GM12873 (cell line): ENCODE data around the gene AAGAB.

Experiments used
- TF ChIP-seq, protein P1 (sequence below): IDR thresholded peaks from 2 replicates; pipeline ENCODE4 v1.5.1; 2012; ENCODE audit warnings: low read depth, mild to moderate bottlenecking, moderate library complexity, low read length, control low read depth; ENCODE audit not compliant: insufficient read depth; ENCODE audit errors: missing control alignments

AAGAB gene

DNA sequence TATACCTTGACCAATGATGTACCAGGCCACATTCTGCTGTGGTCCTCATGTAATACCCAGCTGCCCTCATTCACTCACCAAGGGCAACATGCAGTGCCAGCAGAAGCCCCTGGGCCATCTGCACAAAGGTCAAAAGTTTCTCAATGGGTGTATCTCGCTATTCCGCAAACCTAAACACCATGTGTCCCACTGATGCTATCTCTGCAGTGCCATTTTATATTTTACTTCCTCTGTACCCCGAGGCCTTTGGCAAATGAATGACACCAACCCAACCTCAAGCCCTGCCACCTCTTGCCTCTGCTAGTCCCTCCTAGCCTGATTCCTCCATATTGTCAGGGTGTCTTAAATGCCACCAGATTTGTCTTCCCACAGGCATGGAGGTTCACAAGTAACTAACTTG is 59.2 kb downstream of the AAGAB start:
- TF ChIP-seq, protein P1, sequence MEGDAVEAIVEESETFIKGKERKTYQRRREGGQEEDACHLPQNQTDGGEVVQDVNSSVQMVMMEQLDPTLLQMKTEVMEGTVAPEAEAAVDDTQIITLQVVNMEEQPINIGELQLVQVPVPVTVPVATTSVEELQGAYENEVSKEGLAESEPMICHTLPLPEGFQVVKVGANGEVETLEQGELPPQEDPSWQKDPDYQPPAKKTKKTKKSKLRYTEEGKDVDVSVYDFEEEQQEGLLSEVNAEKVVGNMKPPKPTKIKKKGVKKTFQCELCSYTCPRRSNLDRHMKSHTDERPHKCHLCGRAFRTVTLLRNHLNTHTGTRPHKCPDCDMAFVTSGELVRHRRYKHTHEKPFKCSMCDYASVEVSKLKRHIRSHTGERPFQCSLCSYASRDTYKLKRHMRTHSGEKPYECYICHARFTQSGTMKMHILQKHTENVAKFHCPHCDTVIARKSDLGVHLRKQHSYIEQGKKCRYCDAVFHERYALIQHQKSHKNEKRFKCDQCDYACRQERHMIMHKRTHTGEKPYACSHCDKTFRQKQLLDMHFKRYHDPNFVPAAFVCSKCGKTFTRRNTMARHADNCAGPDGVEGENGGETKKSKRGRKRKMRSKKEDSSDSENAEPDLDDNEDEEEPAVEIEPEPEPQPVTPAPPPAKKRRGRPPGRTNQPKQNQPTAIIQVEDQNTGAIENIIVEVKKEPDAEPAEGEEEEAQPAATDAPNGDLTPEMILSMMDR, result no peak

DNA sequence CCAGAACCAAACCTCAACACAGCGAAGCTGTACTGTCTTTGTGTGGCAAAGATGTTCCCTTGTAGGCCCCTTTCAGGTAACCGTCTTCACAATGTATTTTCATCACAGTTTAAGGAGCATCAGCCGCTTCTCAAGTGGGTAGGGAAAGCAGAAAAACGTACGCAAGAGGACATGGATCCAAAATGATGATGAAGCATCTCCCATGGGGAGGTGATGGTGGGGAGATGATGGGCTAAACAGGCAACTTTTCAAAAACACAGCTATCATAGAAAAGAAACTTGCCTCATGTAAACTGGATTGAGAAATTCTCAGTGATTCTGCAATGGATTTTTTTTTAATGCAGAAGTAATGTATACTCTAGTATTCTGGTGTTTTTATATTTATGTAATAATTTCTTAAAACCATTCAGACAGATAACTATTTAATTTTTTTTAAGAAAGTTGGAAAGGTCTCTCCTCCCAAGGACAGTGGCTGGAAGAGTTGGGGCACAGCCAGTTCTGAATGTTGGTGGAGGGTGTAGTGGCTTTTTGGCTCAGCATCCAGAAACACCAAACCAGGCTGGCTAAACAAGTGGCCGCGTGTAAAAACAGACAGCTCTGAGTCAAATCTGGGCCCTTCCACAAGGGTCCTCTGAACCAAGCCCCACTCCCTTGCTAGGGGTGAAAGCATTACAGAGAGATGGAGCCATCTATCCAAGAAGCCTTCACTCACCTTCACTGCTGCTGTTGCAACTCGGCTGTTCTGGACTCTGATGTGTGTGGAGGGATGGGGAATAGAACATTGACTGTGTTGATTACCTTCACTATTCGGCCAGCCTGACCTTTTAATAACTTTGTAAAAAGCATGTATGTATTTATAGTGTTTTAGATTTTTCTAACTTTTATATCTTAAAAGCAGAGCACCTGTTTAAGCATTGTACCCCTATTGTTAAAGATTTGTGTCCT is 60.0 kb downstream of the AAGAB start:
- TF ChIP-seq, protein P1, result no peak

DNA sequence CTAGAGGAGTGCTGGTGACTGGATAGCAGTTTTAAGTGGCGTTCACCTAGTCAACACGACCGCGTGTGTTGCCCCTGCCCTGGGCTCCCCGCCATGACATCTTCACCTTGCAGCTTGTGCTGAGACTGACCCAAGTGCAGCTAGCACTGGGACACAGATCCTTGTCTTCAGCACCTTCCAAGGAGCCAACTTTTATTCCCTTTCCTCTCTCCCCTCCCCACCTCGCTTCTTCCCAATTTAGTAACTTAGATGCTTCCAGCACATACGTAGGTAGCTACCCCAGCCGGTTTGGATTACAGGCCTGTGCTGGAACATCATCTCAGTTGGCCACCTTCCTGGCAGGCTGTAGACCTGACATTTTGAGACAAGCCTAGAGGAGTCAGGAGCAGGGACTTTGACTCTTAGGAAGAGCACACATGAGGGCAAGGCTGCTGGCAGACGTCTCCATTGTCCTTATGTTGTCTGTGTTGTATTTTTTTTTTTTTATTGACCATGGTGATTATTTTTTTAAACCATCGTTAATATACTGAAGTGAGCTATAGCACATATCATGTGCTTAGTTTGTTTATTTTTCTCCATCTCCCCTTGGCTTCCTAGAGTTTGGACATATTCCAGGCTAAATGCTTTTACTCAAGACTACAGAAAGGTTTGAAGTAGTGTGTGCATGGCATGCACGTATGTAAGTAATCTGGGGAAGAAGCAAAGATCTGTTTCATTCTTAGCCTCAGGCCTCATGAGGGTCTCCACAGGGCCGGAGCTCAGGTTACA is 61.1 kb downstream of the AAGAB start:
- TF ChIP-seq, protein P1, result no peak

DNA sequence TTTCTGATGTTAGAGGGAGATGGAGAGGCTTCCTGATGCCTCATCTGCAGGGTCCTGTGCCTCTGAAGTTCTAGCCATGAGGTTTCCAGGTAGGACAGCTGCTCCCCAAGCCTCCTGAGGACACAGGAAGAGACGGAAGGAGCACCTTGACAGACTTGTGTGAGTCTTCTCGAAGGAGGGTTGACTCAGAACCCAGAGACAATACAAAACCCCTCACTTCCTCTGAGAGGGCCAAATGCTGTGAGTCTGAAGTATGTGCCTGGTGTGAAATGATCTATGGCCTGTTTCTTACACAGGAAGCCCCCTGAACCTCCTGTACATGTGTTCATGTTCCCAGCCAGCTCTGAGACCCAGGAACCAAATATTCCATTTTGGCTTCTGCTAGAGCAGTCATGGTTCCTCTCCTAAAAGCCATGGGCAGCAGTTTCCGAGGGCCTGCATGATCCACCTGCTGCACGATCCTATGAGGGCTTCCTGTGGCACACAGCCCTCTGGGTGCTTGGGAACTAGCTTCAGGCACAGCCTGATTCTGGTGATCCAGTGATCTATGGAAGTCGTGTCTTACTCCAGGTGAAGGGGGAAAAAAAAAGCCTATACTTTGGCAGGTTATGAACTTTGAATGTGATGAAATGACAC is 62.2 kb downstream of the AAGAB start:
- TF ChIP-seq, protein P1, result no peak

DNA sequence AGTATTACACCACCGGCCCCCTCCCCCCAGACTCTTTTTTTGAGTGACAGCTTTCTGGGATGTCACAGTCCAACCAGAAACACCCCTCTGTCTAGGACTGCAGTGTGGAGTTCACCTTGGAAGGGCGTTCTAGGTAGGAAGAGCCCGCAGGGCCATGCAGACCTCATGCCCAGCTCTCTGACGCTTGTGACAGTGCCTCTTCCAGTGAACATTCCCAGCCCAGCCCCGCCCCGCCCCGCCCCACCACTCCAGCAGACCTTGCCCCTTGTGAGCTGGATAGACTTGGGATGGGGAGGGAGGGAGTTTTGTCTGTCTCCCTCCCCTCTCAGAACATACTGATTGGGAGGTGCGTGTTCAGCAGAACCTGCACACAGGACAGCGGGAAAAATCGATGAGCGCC is 63.6 kb downstream of the AAGAB start:
- TF ChIP-seq, protein P1, result no peak

DNA sequence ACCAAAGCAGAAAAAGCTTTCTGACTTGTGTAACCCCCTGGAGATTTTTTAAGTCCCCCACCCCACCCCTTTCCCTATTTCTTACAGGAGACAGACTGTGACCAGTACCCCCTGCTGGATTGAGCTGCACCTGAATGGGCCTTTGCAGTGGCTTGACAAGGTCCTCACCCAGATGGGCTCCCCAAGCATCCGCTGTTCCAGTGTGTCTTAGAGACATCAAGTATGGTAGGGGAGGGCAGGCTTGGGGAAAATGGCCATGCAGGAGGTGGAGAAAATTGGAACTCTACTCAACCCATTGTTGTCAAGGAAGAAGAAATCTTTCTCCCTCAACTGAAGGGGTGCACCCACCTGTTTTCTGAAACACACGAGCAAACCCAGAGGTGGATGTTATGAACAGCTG is 64.1 kb downstream of the AAGAB start:
- TF ChIP-seq, protein P1, result no peak

DNA sequence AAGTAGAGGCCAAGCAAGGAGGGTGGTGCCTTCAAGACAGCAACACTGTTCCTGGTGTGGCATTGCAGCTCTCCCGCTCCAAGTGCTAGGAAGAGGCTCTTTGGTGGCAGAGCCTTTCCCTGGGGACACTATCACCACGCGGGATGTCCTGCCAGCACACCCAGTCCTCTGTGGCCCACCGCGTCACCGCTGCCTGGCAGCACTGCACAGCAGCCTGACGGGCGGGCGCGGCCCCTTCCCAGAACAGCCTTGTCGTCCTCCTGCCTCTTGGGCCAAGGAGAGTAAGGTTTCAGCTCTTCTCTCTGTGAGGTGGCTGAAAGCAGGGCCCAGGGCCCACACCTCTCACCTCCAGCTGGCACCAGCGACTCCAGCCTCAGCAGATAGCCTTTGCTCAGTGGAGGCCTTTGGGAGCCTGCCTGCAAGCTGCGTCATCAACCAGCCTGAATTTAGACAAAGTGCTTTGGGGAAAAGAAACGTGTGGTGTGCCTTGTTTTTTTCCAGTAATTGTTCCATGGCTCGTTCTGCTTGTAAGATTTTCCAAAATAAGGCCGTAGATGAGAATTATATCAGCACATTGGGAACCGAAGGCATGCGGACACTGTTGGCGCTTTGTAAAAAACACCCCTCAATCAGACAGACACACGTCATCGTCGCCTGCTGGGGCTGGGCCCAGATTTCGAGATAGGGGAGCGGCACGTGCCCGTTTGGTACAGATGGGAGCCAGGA is 65.0 kb downstream of the AAGAB start:
- TF ChIP-seq, protein P1, result no peak
